Activated CD8-positive, alpha-beta memory T cell treated with anti-CD3 and anti-CD28 coated beads, Interleukin-2, amount 50 U/mL, for 4 hours (primary cell): ENCODE measurements around the gene LIPT2.

Source experiments
- DNase-seq: peaks from one replicate; pipeline ENCODE4 v3.0.0-alpha.2; 2020

LIPT2 gene

GRCh38 chr11:74494916-74495315 lies 1.4 kb upstream of the LIPT2 start:
- no peak for DNase-seq

GRCh38 chr11:74493791-74494630 lies 487 bp upstream of the LIPT2 start:
- DNase-seq = no peak

- DNase-seq = no peak
These were observed 1.4 kb downstream of the LIPT2 start for GRCh38 chr11:74492084-74492483.

GRCh38 chr11:74490941-74491340 lies 2.6 kb downstream of the LIPT2 start:
- DNase-seq = no peak

- DNase-seq = no peak
These were observed 5.6 kb downstream of the LIPT2 start for GRCh38 chr11:74487875-74488274.

GRCh38 chr11:74485868-74486267 lies 7.7 kb downstream of the LIPT2 start:
- no peak for DNase-seq

GRCh38 chr11:74480688-74481417 lies 12.7 kb downstream of the LIPT2 start:
- DNase-seq = no peak

GRCh38 chr11:74479732-74480123 lies 13.8 kb downstream of the LIPT2 start:
- no peak for DNase-seq

GRCh38 chr11:74478877-74479731 lies 14.4 kb downstream of the LIPT2 start:
- no peak for DNase-seq

GRCh38 chr11:74476536-74476935 lies 17.0 kb downstream of the LIPT2 start:
- DNase-seq = no peak

GRCh38 chr11:74474316-74474715 lies 19.2 kb downstream of the LIPT2 start:
- DNase-seq = no peak

- no peak for DNase-seq
These were observed 19.9 kb downstream of the LIPT2 start for GRCh38 chr11:74473382-74474173.

GRCh38 chr11:74471668-74472429 lies 21.7 kb downstream of the LIPT2 start:
- no peak for DNase-seq

GRCh38 chr11:74471037-74471436 lies 22.5 kb downstream of the LIPT2 start:
- no peak for DNase-seq

GRCh38 chr11:74470526-74470925 lies 23.0 kb downstream of the LIPT2 start:
- no peak for DNase-seq

- no peak for DNase-seq
These were observed 24.6 kb downstream of the LIPT2 start for GRCh38 chr11:74468936-74469335.

- no peak for DNase-seq
These were observed 25.0 kb downstream of the LIPT2 start for GRCh38 chr11:74468521-74468920.

- DNase-seq = no peak
These were observed 25.5 kb downstream of the LIPT2 start for GRCh38 chr11:74468058-74468457.

GRCh38 chr11:74466916-74467885 lies 26.3 kb downstream of the LIPT2 start, which contains the start of gene KCNE3:
Gene KCNE3 (minus strand): TSS chr11:74467549. CDS start chr11:74457563, 9,986 bp downstream.
- DNase-seq = no peak

GRCh38 chr11:74465291-74465708 lies 28.2 kb downstream of the LIPT2 start:
- no peak for DNase-seq
